Putamen (tissue), 1 donor: ENCODE results near the gene GARNL3.

ENCODE experiments used
- DNase-seq: peaks from one replicate; pipeline ENCODE4 v3.0.0-alpha.2; 2016; ENCODE audit warnings: low spot score

GARNL3 gene

GRCh38 chr9:127386981-127387380, 122.4 kb downstream of the GARNL3 start:
- DNase-seq: no peak

GRCh38 chr9:127388037-127388855, 123.7 kb downstream of the GARNL3 start:
- no peak for DNase-seq

GRCh38 chr9:127388856-127389238, 124.3 kb downstream of the GARNL3 start:
- DNase-seq: no peak

- DNase-seq: no peak
Observed at GRCh38 chr9:127389381-127390247, 125.0 kb downstream of the GARNL3 start.

GRCh38 chr9:127390248-127390545, 125.6 kb downstream of the GARNL3 start:
- no peak for DNase-seq

GRCh38 chr9:127390563-127390962, 126.0 kb downstream of the GARNL3 start:
- DNase-seq: no peak

GRCh38 chr9:127392166-127392565, 127.6 kb downstream of the GARNL3 start:
- no peak for DNase-seq

GRCh38 chr9:127392976-127393375, 128.4 kb downstream of the GARNL3 start:
- DNase-seq: no peak

- no peak for DNase-seq
Observed at GRCh38 chr9:127393645-127394044, 129.1 kb downstream of the GARNL3 start.

- DNase-seq: no peak
Observed at GRCh38 chr9:127395497-127396252, 131.1 kb downstream of the GARNL3 start.

- DNase-seq: no peak
Observed at GRCh38 chr9:127396253-127396807, 131.8 kb downstream of the GARNL3 start.

GRCh38 chr9:127396808-127397645, 132.5 kb downstream of the GARNL3 start, which contains the start of gene SLC2A8:
Gene SLC2A8 (plus strand): TSS chr9:127397169. CDS start chr9:127397231, 62 bp downstream.
- DNase-seq: peak; percentile 100

- no peak for DNase-seq
Observed at GRCh38 chr9:127397646-127398274, 133.2 kb downstream of the GARNL3 start.

- no peak for DNase-seq
Observed at GRCh38 chr9:127398275-127398647, 133.7 kb downstream of the GARNL3 start.

- no peak for DNase-seq
Observed at GRCh38 chr9:127398715-127399400, 134.3 kb downstream of the GARNL3 start.

- DNase-seq: no peak
Observed at GRCh38 chr9:127399736-127400269, 135.2 kb downstream of the GARNL3 start.

GRCh38 chr9:127402401-127403090, 138.0 kb downstream of the GARNL3 start:
- DNase-seq: peak; percentile 61

- DNase-seq: no peak
Observed at GRCh38 chr9:127403507-127404192, 139.1 kb downstream of the GARNL3 start.

- DNase-seq: no peak
Observed at GRCh38 chr9:127404631-127405030, 140.1 kb downstream of the GARNL3 start.
